ENCODE measurements around the gene NKPD1.

Gene NKPD1

DNA sequence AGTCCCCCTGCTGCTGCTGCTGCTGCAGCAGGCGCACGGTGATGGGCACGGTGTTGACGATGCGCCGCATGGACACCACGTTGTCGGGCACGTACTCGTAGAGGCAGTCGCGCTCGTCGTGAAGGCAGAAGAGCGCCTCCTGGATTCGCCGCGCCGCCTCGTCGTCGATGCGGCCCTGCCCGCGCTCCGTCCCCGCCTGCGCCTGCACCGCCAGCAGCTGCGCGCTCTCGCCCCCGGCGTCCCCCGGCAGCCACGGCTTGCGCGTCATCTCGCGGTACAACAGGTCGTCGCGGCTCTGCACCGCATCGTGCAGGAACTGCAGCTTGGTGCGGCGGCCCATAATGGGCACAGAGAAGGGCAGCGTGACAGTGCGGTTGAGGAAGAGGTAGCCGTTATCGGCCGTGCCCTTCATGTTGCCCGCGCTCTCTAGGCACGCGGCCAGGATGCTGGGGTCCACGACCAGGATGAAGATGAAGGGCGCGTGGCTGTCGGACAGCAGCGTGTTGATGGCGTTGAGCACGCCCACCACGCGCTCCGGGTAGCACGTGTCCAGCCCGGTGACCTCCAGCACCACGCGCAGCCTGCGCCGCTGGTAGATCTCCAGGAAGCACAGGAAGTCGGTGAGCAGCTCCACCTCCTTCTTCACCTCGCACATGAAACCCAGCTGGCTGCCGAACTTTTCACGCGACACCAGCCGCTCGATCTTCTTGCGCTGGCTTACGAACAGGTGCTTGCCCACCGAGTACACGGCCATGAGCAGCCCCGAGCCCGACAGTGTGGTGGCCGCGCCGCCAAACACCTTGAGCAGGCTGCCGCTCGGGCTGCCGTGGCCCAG, 8.1 kb downstream of the NKPD1 start:
- peak; percentile 49 for DNase-seq

DNA sequence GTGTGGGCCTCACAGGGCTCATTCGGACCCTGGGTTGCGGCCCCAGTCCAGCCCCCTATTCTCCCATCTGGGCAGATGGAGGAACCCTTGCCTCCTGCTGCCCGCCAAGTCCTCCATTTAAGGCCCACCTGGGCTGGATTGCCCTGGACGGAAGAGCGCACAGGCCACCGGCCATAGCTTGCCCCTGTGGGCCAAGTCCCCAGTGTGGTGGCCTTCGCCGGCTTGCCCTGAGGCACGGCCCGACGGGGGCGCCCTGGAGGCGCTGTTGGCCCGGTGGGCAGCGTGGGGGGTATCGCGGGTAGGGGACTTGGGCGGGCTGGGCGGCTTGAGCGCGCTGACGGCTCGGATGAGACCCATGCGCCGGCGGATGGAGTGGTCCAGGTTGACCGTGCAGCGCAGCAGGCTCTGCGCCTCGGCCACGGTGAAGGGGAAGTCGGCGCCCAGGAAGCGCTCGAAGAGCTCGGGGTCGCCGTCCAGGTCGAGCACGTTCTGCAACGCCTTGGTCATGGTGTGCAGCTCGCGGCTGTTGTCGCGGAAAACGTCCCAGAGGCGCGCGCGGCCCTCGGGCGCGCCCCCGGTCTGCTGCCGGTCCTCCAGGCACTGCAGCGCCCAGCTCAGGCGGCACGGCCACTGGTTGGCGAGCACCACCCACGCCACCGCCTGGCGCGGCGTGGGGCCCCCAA, 8.8 kb downstream of the NKPD1 start:
- DNase-seq = no peak

DNA sequence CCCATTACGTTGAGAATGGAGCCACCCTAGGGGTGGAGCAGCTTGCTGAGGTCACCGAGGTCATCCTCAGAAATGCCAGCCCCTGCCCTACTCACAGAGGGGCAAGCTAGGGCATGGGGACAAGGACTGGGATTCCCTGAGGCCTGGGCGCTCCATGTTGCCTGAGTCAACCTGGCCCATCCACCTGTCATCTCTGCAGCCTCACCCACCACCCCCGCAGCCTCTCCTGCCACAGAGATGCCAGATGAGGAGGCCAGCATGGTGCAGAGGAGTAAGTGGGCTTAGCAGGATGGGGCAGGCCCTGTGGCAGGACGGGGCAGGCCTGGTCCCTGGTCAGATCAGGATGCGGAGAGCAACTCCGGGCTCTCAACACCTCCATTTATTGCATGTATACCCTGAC, 9.5 kb downstream of the NKPD1 start:
- DNase-seq = no peak

DNA sequence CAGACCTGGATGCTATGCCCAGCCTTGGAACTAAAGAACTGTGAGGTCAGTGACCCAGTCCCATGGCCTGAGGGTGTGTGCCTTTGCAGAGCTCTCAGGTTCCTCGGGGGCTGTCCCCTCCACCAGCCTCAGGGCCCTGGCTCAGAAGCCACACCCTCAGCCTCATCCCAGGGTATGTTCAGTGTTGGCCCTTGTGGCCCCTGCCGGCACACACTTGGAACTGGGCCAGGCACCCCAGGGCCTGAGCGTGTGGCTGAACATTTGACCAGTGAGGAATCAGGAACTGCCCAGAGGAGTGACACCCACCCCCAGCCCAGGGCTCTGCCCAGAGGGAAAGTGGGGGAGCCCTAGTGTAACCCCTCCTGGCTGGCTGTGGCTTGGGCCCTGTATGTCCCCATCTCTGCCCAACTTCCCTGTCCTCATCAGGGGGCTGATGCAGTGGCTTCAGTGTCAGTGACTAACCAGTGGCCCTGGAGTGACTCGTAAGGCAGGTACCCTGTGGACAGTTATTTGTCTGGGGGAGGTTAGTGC, 10.0 kb downstream of the NKPD1 start:
- no peak for DNase-seq

DNA sequence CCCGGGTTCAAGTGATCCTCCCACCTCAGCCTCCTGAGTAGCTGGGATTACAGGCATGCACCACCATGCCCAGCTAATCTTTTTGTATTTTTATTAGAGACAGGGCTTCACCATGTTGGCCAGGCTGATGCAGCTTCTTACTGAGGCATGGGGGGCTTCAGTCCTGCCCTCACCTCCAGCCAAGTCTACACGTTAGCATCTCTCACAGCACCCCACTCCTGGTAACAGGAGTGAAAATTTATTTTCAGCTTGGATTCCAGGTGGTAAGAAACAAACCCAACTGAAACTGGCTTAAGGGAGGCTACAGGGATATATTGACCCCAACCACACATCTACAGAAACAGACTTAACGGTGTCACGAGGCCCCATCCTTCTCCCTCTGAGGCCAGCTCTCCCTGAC, 10.6 kb downstream of the NKPD1 start:
- no peak for DNase-seq

DNA sequence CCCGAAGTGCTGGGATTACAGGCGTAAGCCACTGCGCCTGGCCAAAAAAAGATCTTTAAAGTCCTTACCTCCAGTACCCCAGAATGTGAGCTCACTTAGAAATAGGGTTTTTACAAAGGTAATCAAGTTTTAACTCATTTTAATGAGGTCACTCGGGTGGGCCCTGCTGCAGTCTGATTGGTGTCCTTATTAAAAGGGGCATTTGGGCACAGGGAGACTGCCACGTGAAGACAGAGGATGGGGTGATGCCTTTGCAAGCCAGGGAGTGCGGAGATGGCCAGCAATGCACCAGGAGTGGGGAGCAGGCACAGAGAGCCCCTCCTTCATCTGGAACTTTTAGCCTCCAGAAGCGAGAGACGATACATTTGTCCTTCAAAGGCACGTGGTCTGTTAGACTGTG, 11.7 kb downstream of the NKPD1 start:
- no peak for DNase-seq

DNA sequence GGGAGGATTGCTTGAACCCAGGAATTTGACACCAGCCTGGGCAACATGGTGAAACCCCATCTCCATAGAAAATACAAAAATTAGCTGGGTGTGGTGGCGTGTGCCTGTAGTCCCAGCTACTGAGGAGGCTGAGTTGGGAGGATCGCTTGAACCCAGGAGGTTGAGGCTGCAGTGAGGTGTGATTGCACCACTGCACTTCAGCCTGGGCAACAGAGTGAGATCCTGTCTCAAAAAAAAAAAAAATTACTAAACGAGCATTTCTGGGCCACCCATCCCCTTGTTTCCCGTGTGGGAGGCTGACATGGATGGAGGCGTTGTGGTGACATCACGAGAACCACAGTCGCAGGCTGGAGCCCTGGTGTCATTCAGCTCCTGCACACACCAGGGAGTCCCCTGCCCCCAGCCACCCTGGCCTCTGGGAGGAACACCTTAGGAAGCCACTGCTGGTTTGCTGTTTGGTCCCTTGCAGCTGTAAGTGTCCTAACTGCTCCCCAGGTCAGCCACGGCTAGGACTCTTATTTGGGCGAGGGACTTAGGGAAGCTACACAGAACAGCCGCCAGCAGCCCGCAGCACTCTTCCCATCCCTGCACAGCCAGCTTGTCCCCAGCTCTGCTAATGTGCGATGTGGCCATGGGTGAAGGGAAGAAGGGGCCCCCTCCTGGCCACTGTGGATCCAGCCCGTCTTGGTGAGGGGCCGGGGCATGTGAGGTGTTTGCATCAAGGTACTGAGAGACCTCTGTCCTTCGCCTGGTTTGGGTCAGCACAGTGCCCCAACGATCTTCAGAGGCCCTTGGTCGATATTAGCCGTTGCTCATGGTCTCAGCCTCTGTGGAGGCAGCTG, 12.7 kb downstream of the NKPD1 start:
- DNase-seq = no peak

DNA sequence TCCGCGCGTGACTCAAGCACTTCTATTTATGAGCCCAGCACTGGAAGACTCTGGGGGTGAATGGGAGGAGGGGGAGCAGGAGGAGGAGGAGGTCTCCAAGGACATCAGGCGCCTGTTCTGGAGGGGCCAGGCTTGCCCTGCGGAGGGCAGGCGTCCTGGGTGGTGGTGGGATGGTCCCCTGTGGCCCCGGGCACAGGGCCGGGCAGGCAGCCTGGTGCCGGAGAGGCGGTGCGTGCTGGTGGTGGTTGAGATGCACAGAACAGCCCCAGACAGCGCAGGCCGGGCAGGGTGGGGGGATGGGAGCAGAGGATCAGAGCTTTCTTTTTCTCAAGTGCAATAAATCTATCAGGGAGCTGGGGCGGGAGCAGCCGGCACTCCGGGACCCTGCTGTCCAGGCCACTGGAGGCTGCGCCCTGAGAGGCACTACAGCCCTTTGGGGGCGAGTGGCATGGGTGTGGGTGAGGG, 14.0 kb downstream of the NKPD1 start:
- no peak for DNase-seq

DNA sequence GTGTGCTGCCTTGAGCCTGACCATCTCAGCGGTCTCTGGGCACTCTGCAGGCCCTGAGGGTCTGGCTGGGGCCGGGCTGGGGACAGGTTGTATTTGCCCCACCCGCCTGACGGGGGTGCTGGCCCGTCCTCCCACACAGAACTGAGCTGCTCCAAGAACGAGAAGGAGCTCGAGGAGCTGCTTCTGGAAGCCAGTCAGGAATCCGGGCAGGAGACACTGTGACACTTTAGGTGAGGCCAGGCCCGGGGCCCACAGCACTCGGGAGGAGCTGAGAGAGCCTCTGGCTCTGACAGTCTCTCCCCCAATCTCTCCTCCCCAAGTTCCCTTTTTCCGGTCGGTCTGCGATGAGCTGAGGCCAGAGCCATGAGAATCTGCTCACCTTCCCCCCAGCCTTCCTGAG, 14.5 kb downstream of the NKPD1 start:
- no peak for DNase-seq

DNA sequence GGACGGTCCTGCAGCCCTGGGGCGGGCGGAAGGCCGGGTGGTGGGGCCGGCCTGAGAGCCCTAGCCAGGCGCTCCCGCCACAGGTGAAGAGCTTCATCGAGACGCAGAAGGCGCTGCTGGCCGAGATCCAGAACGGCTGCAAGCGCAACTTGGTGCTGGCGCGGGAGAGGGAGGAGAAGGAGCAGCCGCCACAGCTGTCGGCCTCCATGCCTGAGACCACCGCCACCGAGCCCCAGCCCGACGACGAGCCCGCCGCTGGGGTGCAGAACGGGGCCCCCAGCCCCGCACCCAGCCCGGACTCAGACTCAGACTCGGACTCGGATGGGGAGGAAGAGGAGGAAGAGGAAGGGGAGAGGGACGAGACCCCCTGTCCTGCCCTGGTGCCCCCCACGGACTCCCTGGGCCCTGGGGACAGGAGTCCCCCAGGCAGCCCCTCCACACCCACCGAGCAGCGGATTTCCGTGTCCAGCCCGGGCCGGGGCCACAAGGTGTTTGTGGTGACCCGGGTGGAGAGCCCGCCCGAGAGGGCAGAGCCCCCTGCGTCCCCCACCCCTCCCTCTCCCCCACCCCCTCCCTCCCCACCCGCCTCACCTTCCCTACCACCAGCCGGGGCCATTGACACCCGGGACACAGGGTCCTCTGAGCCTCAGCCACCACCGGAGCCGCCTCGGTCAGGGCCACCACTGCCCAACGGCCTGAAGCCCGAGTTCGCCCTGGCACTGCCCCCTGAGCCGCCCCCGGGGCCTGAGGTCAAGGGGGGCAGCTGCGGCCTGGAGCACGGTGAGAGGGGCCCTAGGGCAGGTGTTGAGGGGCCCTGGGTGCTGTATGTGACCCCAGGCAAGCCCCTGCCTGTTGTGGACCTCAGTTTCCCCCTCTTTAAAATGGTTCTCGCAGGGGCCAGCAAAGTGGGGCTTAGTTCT, 15.3 kb downstream of the NKPD1 start:
- no peak for DNase-seq

DNA sequence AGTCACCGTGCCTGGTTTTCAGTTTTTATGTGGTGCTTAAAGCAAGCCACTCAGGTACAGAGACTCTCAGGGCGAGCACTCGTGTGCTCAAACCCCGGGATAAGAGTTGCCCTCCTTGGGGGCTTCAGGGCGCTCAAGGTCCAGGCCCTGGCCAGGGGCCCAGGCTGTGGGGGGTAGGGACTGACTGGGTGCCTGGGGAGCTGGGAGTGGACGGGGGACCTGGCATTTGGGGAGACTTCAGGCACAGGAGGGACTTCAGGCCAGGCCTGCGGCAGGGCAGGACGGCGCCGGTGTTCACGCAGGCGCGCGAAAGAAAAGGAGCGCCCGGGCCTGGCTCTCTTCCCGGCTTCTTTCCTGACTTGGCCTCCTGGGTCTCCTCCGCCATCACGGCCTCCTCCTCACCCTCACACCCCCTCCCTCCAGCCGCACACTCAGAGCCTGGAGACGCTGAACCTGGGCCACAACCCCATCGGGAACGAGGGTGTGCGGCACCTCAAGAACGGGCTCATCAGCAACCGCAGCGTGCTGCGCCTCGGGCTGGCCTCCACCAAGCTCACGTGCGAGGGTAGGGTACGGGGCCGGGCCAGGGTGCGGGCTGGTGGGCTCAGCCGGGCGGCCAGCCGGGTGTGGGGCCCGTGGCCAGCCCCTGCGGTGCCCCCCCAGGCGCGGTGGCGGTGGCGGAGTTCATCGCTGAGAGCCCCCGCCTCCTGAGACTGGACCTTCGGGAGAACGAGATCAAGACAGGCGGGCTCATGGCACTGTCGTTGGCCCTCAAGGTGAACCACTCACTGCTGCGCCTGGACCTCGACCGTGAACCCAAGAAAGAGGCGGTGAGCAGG, 16.1 kb downstream of the NKPD1 start:
- no peak for DNase-seq

DNA sequence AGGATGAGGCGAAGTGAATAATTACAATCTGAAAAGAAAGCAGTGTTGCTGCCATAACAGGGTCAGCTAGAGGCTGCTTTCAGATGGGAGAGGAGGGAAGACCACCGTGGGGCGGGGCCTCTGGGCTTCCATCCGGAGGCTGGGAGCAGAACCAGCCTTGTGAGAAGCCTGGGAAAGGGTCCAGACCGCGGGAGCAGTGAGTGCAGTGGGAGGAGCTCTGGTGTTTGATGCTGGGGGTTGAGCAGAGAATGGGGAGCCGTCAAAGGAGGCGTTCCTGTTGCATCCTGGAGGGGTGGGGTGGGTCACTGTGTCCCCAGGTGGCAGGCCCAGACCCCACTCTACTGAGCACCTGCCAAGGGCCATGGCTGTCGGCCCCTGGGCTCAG, 18.1 kb downstream of the NKPD1 start:
- DNase-seq = no peak

DNA sequence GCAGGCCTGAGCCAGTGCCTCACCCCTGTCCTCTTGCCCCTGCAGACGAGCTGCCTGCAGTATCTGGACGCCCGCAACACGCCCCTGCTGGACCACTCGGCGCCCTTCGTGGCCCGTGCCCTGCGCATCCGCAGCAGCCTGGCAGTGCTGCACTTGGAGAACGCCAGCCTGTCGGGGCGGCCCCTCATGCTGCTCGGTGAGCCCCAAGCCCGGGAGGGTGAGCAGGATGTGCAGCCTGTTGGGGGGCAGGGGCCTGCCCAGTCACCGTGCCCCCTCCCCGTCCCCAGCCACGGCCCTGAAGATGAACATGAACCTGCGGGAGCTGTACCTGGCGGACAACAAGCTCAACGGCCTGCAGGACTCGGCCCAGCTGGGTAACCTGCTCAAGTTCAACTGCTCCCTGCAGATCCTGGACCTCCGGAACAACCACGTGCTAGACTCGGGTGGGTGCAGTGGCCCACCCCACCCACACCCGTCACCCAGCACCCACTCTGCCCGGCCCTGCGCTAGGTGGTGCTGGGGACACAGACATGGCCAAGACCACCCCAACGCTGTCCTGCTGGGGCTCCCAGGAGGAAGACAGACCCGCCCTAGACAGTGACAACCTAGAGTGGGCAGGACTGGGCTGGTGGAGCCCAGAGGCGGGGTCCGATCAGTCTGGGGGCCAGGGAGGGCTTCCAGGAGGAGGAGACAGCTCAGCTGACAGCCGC, 18.6 kb downstream of the NKPD1 start:
- no peak for DNase-seq

DNA sequence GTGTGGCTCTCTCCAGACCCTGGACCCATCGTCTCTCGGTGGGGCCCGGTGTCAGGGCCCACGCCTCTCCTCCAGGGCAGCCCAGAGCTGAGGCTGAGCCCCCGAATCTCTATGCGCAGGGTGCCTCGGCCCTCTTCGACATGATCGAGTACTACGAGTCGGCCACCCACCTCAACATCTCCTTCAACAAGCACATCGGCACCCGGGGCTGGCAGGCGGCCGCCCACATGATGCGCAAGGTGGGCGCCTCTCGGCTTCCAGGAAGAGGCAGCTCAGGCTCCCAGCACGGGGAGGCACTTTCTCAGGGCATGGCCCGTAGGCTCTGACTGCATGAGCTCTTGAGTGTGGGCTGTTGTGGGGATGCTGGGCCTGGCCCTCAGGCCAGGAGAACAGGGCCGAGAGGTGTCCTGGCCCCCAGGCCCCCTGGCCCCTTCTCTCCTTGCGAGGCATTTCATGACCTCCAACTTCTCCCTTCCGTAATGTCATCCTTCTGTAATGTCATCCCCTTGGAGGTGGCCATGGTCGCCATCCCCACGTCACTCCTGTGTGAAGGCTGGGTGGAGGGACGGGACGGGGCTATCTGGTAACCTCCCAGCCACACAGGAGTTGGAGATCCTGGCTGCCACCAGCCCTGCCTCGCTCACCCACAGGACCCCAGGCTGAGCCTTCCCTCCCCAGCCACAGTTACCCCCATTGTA, 19.4 kb downstream of the NKPD1 start:
- no peak for DNase-seq

DNA sequence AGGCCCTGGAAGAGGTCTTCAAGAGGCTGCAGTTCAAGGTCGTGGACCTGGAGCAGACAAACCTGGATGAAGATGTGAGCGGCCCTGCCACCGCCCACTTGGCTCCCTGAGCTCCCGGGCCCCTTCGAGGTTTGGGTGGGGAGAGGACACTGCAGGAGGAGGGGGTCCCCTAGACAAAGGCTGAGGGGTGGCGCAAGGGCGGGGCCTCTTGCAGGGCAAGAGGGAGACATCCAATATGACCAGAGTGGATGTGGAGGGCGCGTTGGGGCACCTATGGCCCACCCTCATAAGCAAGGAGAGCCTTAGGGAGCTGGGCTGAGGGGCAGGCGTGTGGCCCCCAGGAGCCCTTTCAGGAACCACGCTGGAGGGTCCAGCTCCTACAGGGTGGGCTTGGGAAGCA, 20.2 kb downstream of the NKPD1 start:
- DNase-seq = no peak

DNA sequence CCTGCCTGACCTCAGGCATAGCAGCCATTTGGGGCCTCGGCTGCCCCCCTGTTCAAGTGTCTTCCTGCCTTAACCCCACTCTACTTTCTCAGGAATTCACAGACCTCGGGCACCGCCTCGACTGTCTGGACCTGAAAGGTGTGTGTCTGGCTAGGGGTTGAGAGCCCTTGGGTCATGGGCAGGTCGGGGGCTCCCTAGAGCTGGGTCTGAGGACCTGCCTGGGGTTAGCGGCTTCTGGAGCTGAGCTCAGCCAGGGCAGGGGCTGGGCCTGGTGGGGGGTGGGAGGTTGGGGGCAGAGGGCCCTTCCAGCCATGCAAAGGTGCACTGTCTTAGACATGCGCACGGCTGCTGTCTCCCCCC, 20.7 kb downstream of the NKPD1 start:
- DNase-seq = no peak

DNA sequence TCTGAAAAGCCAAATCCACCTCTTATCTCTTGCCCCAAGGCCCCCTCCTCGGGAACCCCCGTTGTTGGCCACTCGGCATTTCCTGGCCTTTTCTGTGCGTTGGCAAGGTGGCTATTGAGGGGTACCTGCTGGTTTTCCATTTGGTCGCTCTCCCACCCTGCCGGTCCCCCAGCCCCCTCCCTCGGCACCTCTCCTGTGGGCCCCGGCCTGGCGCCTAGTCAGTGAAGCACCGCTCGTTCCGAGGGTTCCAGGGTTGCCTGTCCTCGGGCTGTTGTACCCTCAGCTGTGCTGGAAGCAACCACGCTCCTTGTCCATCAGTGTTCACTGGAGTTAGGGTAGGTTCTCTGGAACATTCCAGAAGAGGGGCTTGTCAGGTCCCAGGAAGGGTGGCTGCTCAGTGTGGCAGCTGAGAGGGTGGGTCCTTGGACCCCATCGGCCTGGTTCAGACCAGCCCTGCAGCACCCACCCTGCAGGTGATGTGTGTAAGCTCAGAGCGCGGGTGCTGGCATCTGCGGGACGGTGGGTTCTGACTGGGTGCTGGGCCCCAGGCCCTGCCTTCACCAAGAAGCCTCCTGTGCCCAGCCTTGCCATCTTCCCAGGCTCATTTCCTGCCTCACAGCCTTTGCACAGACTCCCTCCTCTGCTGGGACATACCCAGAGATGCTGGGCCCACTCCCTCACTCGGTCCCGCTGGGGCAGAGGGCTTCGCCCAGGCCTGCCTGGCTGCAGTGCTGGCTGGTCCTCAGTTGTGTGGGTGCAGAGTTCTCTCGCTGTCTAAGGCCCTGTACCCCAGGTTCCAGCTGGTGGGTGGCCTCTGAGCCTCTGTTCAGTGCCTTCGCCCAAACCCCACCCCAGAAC, 21.3 kb downstream of the NKPD1 start:
- DNase-seq = no peak

DNA sequence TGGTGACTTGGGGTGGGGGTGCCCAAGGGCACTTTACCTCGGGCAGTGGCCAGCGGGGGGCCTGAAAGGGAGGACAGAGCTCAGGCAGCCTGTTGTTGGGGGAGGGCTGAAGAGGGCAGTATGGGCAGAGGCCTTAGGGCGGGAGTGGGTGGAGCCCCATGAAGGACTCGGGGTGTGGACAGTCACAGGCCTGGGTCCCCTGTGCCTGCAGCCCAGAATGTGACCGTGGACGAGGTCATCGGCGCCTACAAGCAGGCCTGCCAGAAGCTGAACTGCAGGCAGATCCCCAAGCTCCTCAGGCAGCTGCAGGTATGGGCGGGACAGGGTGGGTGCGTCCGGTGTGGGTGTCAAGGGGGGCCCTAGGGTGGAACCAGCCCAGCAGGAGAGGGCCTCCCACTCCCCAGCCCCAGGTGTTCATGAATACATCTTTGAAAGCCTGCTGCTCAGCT, 22.5 kb downstream of the NKPD1 start:
- no peak for DNase-seq

DNA sequence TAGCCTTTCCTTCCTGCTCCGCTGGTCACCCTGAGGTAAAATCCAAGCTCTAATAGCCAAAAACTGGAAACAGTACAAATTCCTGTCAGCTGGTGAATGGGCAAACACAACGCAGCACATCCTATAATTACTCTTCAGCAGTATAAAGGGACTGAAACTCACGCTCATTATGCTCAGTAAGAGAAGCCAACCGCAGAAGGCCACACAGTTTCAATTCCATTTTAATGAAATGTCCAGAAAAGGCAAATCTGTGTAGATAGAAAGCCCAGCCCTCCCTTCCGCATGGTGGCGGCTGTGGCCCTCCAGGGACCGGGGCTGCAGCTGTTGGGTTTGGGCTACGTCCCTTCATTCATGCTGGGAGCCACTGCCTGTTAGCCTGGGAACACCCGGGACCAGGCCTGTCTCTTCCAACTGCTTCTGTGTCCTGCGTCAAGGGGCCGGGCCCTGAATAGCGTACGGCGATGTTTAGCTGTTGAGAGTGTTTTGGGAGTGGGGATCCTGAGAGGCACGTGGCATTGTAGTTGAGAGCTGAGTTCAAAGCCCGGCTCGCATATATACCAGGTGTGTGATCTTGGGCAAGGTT, 23.5 kb downstream of the NKPD1 start:
- DNase-seq = no peak

Data from activated CD4-positive, alpha-beta T cell treated with anti-CD3 and anti-CD28 coated beads, Interleukin-2, Interleukin-6, amounts not matched to agents 100 ng/mL and 50 ng/mL, durations not matched to agents 16 hours and 8 hours (primary cell).